ENCODE measurements around the gene HS3ST3B1.

HS3ST3B1 gene

DNA sequence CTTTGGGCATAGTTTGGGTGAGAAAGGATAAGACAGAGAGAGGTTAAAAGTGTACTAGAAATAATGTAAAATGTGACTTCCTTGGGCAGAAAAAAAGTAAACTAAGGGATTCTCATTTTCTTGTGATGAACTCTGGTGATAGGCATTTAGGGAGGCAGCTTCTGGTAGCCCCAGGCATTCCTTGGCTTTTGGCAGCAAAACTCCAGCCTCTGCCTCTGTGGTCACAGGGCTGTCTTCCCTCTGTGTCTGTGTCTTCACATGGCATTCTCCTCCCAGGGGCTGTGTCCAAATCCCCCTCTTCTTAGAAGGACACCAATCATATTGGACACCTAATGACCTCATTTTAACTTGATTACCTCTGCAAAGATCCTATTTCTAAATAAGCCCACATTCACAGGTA is 54.7 kb downstream of the HS3ST3B1 start:
- DNase-seq: no peak

DNA sequence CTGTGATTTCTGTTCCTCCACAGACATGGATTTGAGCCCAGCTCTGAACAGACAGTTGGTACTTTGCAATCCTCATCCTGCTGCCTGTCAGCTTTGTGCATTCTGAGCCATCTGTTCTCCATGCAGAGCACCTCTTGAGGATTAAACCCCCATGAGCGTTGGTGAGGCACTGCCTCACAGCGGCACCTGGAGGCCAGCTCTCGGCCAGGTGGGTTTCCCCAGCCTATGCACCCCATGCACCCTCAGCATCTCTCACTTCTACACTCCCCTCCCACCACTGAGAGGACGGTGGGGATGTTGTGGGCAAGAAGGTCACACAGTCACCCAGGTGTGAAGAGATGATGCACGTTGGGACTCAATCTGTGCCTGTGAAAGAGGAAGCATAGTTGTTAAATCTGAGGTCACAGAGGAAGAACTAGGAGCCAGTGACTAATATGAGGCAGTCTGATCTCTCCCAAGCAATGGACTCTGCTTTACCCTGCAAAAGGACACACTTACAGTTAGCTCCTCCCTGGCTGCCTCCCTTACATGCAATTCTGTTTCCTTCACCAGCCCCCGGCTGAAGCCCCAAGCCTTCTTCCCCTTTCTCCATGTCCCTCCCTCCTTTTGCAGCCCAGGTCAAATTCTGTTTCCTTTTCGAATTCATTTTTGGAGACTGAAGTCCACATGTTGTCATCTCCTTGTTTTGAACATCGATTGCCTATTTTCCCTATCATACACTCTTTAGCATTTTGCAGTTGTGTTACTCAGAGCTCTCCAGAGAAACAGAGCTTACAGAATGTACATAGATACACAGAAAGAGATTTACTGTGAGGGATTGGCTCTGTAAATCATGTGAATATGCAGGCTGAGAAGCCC is 58.5 kb downstream of the HS3ST3B1 start:
- DNase-seq: peak; percentile 91 to 97 (median 93)

DNA sequence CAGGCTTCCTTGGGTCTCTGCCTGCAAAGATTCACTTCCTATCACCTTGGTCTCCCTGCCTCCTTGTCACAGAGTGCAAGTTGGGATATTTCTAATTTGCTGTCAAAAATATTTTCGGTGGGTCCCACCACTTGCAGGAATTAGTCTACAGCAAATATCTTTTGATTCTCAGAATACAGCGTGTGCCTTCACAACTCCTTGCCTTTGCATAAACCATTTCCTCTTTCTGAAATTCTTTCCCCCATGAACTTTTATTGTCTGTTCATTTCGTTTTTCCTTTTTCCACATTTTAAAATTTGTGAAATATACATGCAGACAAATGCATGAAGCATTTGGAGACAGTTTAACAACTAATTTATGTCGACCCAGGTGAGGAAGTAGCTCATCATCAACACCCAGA is 60.0 kb downstream of the HS3ST3B1 start:
- DNase-seq: peak; percentile 20 to 62 (median 53)

DNA sequence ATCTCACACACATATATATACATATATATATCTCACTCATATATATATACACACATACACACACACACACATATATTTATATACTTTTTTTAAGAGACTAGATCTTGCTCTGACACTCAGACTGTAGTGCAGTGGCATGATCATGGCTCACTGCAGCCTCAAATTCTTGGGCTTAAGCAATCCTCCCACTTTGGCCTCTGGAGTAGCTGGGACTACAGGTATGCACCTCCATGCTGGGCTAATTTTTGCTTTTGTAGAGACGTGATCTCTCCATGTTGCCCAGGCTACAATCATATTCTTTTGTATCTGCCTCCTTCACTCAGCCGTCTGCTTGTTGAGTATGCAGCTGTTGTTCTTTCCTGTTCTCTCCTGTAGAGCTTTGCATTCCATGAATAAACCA is 60.6 kb downstream of the HS3ST3B1 start:
- DNase-seq: no peak

DNA sequence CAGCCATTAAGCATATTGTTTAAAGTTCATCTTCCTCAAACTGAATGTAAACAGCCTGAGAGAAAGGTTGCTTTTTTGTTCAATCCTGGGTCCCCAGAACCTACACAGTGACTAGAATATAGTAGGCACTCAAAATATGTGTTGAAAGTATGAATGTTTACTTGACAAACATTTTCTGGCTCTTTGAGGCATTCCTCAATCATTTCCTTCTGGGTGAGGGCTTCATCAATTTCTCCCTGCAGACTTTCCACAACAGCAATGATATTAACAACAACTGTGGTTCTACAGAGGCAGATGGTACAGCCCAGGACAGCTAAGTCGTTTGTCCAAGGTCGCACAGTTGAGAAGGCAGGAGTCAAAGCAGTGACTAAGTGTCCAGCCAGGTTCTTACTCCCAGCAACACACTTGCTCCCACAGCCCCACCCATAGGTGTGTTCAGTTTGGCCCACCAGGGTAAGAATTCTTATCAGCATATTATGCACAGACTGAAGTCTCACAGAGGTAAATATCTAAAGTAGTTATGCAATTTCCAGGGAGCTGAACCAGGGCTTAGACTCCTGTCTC is 61.1 kb downstream of the HS3ST3B1 start:
- DNase-seq: no peak

DNA sequence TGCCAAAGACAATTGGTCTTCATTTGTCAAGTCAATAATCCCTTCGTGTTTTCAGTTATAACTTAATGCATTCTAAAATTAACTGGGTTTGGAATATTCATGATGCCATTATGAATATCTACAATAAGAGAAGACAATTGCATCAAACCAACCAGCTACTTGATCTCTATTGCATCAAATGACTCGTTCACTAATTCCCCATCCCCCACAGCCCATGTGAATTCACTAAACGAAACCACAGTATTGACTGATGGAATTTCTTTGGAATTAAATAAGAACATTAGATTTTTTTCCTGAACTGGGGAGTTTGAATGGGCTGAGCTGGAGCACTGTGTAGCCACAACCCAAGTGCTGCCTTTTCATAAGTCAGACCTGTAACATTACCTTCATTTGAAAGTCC is 65.3 kb downstream of the HS3ST3B1 start:
- DNase-seq: no peak

DNA sequence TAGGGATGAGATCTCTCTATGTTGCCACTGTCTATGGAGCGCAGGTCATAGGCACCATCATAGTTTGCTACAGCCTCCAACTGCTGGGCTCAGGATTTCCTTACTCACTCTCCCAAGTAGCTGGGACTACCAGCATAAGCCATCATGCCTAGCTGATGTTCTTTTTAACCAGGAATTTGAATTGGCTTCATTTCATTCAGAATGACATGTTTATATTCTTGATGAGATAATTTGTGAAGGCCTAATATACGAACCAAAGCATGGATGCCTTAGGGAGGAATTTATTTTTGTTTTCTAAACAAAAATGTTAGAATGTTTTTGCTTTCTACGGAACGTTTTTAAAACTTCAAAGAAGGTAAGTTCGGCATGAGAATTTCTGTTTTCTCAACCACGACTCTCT is 71.6 kb downstream of the HS3ST3B1 start:
- DNase-seq: no peak

DNA sequence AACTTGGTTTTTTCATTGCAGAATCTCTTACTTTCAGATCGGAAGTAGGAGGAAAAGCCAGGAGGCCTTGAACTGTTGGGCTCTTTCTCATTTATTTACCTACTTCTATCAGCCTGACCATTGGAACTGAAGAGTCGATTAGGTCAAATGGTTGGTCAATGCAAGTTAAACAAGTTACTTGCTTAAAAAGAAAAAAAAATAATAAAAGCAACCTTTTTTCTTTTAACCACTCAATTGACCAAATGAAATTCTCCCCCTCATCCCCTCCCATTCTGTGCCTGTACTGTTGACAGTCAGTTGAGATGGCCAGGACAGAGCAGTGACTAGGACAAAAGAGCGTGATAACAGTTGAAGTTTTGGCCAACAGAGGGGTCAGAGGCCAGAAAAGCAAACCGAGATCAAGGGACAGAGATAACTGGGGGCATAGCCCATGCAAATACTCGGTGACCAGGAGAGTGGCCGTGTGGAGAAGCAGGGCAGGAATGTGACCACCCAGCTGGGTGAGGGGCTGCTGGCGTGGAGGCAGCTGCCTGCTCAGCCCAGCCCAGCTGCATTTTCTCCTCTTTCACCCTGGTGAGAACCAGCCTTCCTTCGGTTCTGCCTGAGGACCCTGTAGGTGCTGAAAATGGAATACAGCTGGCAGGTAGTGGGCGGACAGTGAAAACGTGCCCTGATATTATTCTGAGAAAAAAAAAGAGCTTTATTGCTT is 72.2 kb downstream of the HS3ST3B1 start:
- DNase-seq: no peak

DNA sequence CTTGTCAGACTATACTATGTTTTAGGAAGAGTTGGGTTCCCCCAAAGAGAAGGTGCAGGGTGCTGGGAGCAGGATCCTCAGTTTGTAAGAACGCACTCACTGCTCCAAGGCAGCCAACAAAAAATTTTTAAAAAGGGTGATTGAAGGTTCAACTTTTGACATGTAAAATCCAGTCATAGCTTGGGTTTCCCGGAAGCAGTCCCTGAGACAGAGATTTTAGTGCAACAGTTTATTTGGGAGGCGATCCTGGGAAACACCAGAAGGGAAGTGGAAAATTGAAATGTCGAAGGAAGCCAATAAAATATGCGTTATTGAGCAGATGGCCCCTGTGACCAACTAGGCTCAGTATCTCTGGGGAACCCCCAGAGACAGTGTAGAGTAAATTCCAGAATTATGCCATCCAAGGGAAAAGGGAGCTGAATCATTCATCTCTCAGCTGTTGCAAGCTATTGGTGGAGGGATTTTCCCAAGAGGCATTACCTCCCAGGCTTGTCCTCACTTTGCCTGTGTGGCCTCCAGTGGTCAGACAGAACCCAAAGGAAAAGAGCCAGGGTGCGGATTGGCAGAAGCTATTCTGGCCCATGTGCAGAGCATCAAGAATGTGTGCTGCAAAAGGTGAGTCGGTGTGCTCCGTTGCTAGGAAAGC is 72.9 kb downstream of the HS3ST3B1 start:
- peak; percentile 90 to 98 (median 96) for DNase-seq

DNA sequence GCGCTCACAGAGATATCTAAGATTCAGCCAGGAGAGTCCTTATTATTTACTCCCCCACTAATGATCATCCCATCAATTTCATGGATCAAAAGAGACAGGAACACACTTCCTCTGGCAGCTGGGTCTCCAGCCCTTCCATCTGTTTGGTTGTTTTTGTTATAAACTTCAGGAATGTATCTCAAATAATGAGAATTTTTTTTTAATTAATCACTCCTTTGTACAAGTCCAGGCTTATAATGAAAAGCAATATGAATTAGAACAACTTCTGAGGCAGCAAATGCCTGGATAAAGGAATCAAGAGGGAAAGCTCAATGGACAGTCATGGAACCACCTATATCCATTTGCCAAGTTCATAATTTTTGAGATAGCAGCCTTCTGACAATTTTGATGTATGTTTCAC is 73.4 kb downstream of the HS3ST3B1 start:
- no peak for DNase-seq

DNA sequence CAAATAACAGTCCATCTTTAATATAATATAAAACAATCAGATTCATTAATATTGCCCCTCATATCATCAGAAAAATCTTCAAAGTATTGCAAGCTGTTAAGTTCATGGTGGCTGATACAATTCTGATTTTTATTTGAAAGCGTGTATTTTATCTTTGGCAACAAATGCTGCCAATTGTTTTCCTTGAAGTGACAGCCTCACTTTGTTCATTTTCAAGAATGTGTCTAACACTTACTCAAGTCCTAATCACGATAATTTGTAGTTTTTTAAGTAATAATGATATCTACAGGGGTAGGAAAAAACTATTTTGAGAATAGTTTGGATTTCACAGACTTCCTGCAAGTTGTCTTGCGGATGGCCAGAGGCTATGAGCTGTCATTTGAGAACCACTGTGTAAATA is 75.8 kb downstream of the HS3ST3B1 start:
- DNase-seq: no peak

DNA sequence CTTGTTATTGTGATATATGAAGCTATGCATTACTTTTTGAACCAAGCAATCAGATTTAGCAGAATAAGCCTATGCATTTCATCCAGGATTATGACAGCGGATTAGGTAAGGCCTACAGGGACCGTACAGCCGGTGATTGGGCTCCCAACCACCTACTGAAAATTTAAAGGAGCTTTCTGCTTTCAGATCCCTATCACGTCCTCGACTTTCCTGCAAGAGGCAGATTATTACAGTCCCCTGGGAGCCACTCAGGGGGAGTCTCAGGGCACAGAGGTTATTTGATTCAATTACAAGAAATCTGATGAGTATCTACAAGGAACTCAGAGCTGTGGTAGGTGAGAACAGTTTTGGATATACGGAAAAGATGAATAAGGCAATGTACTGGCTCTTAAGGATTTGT is 80.7 kb downstream of the HS3ST3B1 start:
- DNase-seq: no peak

DNA sequence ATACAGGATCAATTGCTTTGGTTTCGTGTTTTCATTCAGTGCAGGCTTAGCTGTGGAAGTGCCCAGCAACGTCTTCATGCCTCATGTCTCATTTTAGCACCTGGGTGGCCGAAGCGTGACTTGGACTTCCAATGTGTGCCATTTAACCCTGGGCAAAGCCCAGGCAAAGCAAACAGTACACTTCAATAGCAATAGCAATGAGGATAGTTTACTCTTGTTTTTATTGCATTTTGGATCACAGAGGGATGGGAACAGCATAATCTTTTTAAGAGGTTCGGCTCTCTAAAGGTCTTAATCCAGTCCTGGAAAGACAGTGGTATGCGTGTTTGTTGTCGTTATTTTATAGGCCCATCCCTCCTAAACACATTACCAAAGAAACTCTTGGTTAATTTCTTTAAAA is 86.2 kb downstream of the HS3ST3B1 start:
- no peak for DNase-seq

DNA sequence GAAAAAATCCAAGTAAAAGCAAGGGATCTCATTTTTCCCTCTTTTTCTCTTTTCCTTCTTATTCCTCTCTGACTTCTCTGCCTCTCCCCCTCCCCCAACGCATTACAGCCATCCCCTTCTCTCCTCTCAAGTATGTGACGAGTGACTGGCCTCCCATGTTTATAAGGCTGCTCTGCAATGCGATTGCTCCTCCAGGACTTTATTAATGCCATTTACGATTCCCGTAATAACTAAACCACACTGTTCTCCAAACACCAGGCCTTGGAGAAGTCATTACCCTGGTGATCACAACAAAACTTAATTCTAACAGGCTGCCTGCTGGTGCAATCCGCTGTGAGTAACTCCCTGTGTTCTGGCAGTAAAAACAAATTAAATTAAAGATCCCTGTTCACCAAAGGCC is 88.8 kb downstream of the HS3ST3B1 start:
- DNase-seq: no peak

DNA sequence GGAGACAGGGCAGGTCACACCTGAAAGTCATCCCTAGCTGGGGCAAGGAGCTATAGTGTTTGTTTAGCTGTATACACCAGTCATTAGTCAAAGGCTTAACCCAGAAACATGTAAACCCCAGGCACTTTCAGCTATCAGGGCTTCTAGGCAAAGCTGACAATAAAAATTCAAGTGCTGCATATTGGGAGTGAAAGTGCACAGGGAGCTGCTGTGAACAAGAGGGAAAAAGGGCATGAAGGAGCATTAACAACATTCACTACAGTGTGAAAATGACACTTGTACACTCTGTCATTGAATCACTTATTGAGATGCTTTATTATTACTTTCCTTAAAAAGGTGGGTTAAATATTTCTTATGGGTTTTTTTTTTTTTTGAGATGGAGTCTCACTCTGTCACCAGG is 92.8 kb downstream of the HS3ST3B1 start:
- DNase-seq: no peak

DNA sequence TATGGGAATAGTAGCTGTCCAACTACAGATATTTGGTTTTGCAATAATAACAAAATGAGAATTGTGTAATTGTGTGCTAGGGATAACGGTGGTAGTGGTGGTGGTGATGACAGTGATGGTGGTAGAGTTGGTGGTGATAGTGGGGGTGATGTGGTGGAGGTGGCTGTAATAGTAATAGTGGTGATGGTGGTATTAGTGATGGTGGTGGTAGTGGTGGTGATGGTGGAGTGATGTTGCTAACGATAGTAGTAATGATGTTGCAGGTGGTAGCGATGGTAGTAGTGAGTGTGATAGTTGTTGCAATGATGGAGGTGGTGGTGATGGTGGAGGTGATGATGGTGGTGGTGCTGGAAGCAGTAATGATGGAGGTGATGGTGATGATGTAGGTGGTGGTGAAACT is 94.4 kb downstream of the HS3ST3B1 start:
- DNase-seq: no peak

DNA sequence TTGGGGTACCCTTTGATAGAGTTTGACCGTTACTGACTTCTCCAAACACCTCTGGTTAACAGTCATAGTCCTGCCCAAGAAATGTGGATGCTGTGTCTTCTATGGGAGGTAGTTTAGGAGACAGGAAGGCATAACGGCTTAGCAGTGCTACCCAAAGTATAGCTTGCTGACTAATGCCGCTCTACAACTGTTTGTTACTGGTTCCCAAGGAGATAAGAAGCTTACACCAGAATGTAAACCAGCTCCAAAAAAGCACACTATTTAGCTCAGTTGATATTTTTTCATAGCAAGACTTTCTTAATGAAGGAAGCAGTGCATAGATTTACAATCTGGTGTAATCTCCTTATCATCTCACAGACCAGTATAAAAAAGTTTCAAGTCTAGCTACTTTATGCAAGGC is 95.7 kb downstream of the HS3ST3B1 start:
- no peak for DNase-seq

DNA sequence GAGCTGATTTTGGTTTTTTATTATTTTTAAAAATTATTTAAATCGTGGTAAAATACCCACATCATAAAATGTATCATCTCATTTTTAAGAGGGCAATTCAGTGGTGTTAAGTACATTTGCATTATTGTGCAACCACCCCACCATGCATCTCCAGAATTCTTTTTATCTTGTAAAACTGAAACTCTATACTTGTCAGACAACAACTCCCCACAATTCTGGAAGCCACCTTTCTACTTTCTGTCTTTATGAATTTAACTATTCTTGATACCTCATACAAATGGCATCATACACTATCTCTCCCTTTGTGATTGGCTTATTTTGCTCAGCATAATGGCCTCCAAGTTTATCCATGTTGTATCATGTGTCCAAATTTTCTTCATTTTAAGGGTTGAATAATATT is 97.9 kb downstream of the HS3ST3B1 start:
- DNase-seq: no peak
